Brain microvascular endothelial cell (primary cell): ENCODE measurements around the gene MERTK.

Experiments used
- DNase-seq: peaks from one replicate; pipeline ENCODE4 v3.0.0-alpha.2; 2020
- H3K27ac ChIP-seq: fragments of 250-450 bp; sonication (Bioruptor Pico); 2 replicates; pipeline ENCODE4 v1.5.1; 2020; ENCODE audit warnings: mild to moderate bottlenecking, moderate library complexity
- H3K27me3 ChIP-seq: fragments of 250-450 bp; sonication (Bioruptor Pico); replicated peaks from 2 replicates; pipeline ENCODE4 v1.5.1; 2020; ENCODE audit warnings: mild to moderate bottlenecking
- H3K36me3 ChIP-seq: fragments of 250-450 bp; sonication (Bioruptor Pico); replicated peaks from 2 replicates; pipeline ENCODE4 v1.5.1; 2020; ENCODE audit warnings: mild to moderate bottlenecking
- H3K4me3 ChIP-seq: 2 replicates; pipeline ENCODE4 v1.5.1; 2011; ENCODE audit warnings: low read depth, mild to moderate bottlenecking, control low read depth, low read length, moderate library complexity
- CTCF ChIP-seq: IDR thresholded peaks from 2 replicates; pipeline ENCODE4 v1.5.1; 2011; ENCODE audit warnings: low read depth, mild to moderate bottlenecking, moderate library complexity, low read length, control low read depth, inconsistent platforms; ENCODE audit errors: missing control alignments
- in situ Hi-C: cut with HindIII; loops from 2 replicates; pipeline ENCODE4 v1.10.0; 2017; ENCODE audit warnings: low sequenced_read_pairs, low pct_ligation_motif_present

The MERTK gene

GRCh38 chr2:111919365-111919764 lies 21.0 kb downstream of the MERTK start:
- TF ChIP-seq CTCF, result peak; percentile 54
- DNase-seq, result no peak
- H3K4me3 ChIP-seq, result no peak overlapping the region
- in situ Hi-C loops, result no loop called here
- no peaks in the 10 kb centered on the region for H3K36me3 ChIP-seq
- H3K27ac ChIP-seq, result no peak overlapping the region
- no peaks in the 10 kb centered on the region for H3K27me3 ChIP-seq

- Histone ChIP-seq H3K4me3 (no peak overlapping the region), H3K27me3 (no peaks in the 10 kb centered on the region), H3K27ac (no peak overlapping the region), H3K36me3 (no peaks in the 10 kb centered on the region)
- peak; percentile 30 for DNase-seq
- in situ Hi-C loops, result no loop called here
- no peak for TF ChIP-seq CTCF
These were observed 21.6 kb downstream of the MERTK start for GRCh38 chr2:111919794-111920608.

- Histone ChIP-seq H3K27me3 (no peaks in the 10 kb centered on the region), H3K27ac (no peak overlapping the region), H3K36me3 (no peaks in the 10 kb centered on the region), H3K4me3 (no peak overlapping the region)
- no peak for TF ChIP-seq CTCF
- in situ Hi-C loops, result no loop called here
- no peak for DNase-seq
These were observed 24.9 kb downstream of the MERTK start for GRCh38 chr2:111923276-111923804.

- no peaks in the 10 kb centered on the region for H3K27me3 ChIP-seq
- no peaks in the 10 kb centered on the region for H3K36me3 ChIP-seq
- no peak for TF ChIP-seq CTCF
- in situ Hi-C loops, result no loop called here
- H3K27ac ChIP-seq, result no peak overlapping the region
- H3K4me3 ChIP-seq, result no peak overlapping the region
- DNase-seq, result no peak
These were observed 26.3 kb downstream of the MERTK start for GRCh38 chr2:111924617-111925107.

- in situ Hi-C loops, result no loop called here
- no peak for DNase-seq
- no peaks in the 10 kb centered on the region for H3K27me3 ChIP-seq
These were observed 29.3 kb downstream of the MERTK start for GRCh38 chr2:111927723-111928122.

More at GRCh38 chr2:111927723-111928122, 29.3 kb downstream of the MERTK start:
- H3K27ac ChIP-seq, result no peak overlapping the region
- H3K4me3 ChIP-seq, result no peak overlapping the region
- no peak for TF ChIP-seq CTCF
- no peaks in the 10 kb centered on the region for H3K36me3 ChIP-seq
